Astrocyte (in vitro differentiated cells and primary cell): Measurements from ENCODE around the gene AMBP.

ENCODE experiments used
- EZH2 ChIP-seq: IDR thresholded peaks from 2 replicates; pipeline ENCODE4 v1.6.1; 2012; ENCODE audit warnings: mild to moderate bottlenecking, low read length, inconsistent platforms; ENCODE audit not compliant: insufficient read depth
- TF ChIP-seq, protein P1 (sequence below): IDR thresholded peaks from 2 replicates; pipeline ENCODE4 v1.5.1; 2011; ENCODE audit warnings: low read depth, mild to moderate bottlenecking, inconsistent platforms, low read length, moderate library complexity; ENCODE audit not compliant: insufficient read depth

DNA sequence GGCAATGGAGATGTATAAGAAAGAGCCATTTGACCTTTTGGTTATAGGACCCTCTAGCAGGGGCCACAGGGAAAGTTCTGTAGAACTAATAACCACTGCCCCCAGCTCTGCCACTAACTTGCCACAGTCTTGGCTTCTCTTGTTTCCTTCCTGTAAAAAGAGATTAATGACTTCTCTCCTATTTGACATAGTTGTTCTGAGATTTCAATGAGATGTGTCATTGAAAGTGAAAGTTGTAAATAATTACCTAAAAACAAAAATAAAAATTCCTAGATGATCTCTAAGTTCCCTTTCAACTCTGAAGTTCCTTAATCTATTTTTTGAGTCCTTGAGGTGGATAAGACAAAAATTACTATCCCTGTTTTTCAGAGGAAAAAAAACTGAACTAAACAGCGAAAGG, 22.4 kb upstream of the AMBP start:
- TF ChIP-seq, protein P1, sequence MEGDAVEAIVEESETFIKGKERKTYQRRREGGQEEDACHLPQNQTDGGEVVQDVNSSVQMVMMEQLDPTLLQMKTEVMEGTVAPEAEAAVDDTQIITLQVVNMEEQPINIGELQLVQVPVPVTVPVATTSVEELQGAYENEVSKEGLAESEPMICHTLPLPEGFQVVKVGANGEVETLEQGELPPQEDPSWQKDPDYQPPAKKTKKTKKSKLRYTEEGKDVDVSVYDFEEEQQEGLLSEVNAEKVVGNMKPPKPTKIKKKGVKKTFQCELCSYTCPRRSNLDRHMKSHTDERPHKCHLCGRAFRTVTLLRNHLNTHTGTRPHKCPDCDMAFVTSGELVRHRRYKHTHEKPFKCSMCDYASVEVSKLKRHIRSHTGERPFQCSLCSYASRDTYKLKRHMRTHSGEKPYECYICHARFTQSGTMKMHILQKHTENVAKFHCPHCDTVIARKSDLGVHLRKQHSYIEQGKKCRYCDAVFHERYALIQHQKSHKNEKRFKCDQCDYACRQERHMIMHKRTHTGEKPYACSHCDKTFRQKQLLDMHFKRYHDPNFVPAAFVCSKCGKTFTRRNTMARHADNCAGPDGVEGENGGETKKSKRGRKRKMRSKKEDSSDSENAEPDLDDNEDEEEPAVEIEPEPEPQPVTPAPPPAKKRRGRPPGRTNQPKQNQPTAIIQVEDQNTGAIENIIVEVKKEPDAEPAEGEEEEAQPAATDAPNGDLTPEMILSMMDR = no peak
- no peak for TF ChIP-seq EZH2
